CD4-positive, alpha-beta T cell (primary cell): ENCODE data around the gene GRM5. TPM values are rescaled to one million over a fixed set of nuclear protein-coding genes. Genes with fewer than 3 reads are reported as not detected.

Source experiments
- ATAC-seq: fragments of 200-7000 bp; cut with Tn5 transposase; one replicate; pipeline ENCODE4 v1.10.0; 2022; ENCODE audit warnings: mild to moderate bottlenecking; ENCODE audit not compliant: poor library complexity
- CTCF ChIA-PET: fragments of 350-600 bp; sonication (Branson Sonifier 250); formaldehyde crosslinking; loops from one replicate; lab custom pipeline; 2021; ENCODE audit warnings: antibody characterized with exemption, inconsistent platforms; lab: Charles Lee
- POLR2A ChIA-PET: fragments of 350-600 bp; sonication (Branson Sonifier 250); formaldehyde crosslinking; loops from one replicate; lab custom pipeline; 2021; ENCODE audit warnings: antibody characterized with exemption, inconsistent platforms; lab: Charles Lee
- DNase-seq, 14 experiments: peaks; one replicate each; pipeline ENCODE4 v3.0.0-alpha.2; 2013 to 2020; ENCODE audit warnings: mixed read lengths in 2 of 14
- H3K27ac ChIP-seq, 2 donors: one replicate each; pipeline versions ENCODE4 v1.5.1 to v1.7.0; 2013; ENCODE audit warnings: low read length in 2 of 2, low read depth in 1 of 2, mild to moderate bottlenecking in 1 of 2
- H3K27me3 ChIP-seq, 2 experiments: 1 replicate in 1 of 2; 2 replicates in 1 of 2; pipeline versions ENCODE4 v1.6.1 to v1.7.0; 2013; ENCODE audit warnings: low read length in 2 of 2, control low read depth in 1 of 2, mild to moderate bottlenecking in 1 of 2, moderate library complexity in 1 of 2; ENCODE audit not compliant: insufficient read depth in 2 of 2, control insufficient read depth in 1 of 2
- H3K36me3 ChIP-seq: one replicate; pipeline ENCODE4 v1.6.1; 2013; ENCODE audit warnings: low read length, control low read depth; ENCODE audit not compliant: insufficient read depth
- H3K4me1 ChIP-seq: one replicate; pipeline ENCODE4 v1.6.1; 2013; ENCODE audit warnings: low read length, control low read depth; ENCODE audit not compliant: insufficient read depth
- H3K4me3 ChIP-seq: one replicate; pipeline ENCODE4 v1.5.1; 2013; ENCODE audit warnings: mild to moderate bottlenecking, low read length, moderate library complexity
- H3K9me3 ChIP-seq, 2 experiments: 1 replicate in 1 of 2; 2 replicates in 1 of 2; pipeline versions ENCODE4 v1.6.1 to v1.7.0; 2013; ENCODE audit warnings: low read length in 2 of 2, mild to moderate bottlenecking in 2 of 2, control low read depth in 1 of 2, moderate library complexity in 1 of 2; ENCODE audit not compliant: control insufficient read depth in 1 of 2, insufficient read depth in 1 of 2
- H3K27ac Mint-ChIP-seq: one replicate; pipeline ENCODE4 v1.8.0; 2020; ENCODE audit warnings: mixed read lengths
- H3K27me3 Mint-ChIP-seq: one replicate; pipeline ENCODE4 v1.8.0; 2021; ENCODE audit warnings: mixed read lengths
- H3K36me3 Mint-ChIP-seq: one replicate; pipeline ENCODE4 v1.8.0; 2021; ENCODE audit warnings: low read depth, mixed read lengths
- H3K4me1 Mint-ChIP-seq: one replicate; pipeline ENCODE4 v1.8.0; 2021; ENCODE audit warnings: low read depth, mixed read lengths
- H3K4me3 Mint-ChIP-seq: one replicate; pipeline ENCODE4 v1.8.0; 2020; ENCODE audit warnings: mild to moderate bottlenecking, mixed read lengths
- H3K9me3 Mint-ChIP-seq: one replicate; pipeline ENCODE4 v1.8.0; 2020; ENCODE audit warnings: mixed read lengths
- intact Hi-C, 2 experiments: fragments of 100-400 bp; cut with DNase I in 1 of 2; cut with micrococcal nuclease in 1 of 2; formaldehyde crosslinking; loops; one replicate each; pipeline versions ENCODE4 v1.15.1 to v1.9.0; 2023 to 2025; cut with DNase I, micrococcal nuclease
- total RNA-seq, 174 experiments: library from RNA in 2 of 174; stranded (reverse) in 2 of 174; gene quantifications; one replicate each; pipeline ENCODE4 v1.2.3 and lab custom pipeline; 2021 to 2026
- TF ChIP-seq, protein P1 (sequence below): fragments of 200-600 bp; IDR thresholded peaks from one replicate; pipeline ENCODE4 v1.8.0; 2022; ENCODE audit warnings: antibody characterized with exemption, mild to moderate bottlenecking

Gene GRM5
- total RNA-seq, 2 experiments from 2014 or later: not detected

GRCh38 chr11:88709567-88709966, 356.2 kb downstream of the GRM5 start:
- Histone ChIP-seq H3K27ac (no peak overlapping the region), H3K4me1 (no peaks in the 10 kb centered on the region), H3K4me3 (no peak overlapping the region), H3K27me3 (no peaks in the 10 kb centered on the region), H3K36me3 (no peaks in the 10 kb centered on the region), H3K9me3 (no peaks in the 10 kb centered on the region)
- no peaks in the 10 kb centered on the region for H3K27me3 Mint-ChIP-seq
- POLR2A ChIA-PET: no interaction called here
- no peaks in the 10 kb centered on the region for H3K9me3 Mint-ChIP-seq
- no peak overlapping the region for H3K27ac Mint-ChIP-seq
- H3K36me3 Mint-ChIP-seq: no peaks in the 10 kb centered on the region
- no peak overlapping the region for H3K4me3 Mint-ChIP-seq
- intact Hi-C loops: no loop called here
- CTCF ChIA-PET: no interaction called here
- ATAC-seq (no peak), DNase-seq (no peak)
- H3K4me1 Mint-ChIP-seq: peaks cover 10% of the 10 kb centered on the region
- TF ChIP-seq, protein P1, sequence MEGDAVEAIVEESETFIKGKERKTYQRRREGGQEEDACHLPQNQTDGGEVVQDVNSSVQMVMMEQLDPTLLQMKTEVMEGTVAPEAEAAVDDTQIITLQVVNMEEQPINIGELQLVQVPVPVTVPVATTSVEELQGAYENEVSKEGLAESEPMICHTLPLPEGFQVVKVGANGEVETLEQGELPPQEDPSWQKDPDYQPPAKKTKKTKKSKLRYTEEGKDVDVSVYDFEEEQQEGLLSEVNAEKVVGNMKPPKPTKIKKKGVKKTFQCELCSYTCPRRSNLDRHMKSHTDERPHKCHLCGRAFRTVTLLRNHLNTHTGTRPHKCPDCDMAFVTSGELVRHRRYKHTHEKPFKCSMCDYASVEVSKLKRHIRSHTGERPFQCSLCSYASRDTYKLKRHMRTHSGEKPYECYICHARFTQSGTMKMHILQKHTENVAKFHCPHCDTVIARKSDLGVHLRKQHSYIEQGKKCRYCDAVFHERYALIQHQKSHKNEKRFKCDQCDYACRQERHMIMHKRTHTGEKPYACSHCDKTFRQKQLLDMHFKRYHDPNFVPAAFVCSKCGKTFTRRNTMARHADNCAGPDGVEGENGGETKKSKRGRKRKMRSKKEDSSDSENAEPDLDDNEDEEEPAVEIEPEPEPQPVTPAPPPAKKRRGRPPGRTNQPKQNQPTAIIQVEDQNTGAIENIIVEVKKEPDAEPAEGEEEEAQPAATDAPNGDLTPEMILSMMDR: no peak

GRCh38 chr11:88704485-88704884, 361.3 kb downstream of the GRM5 start:
- H3K4me1 ChIP-seq: no peaks in the 10 kb centered on the region
- peaks cover 2% of the 10 kb centered on the region for H3K9me3 Mint-ChIP-seq
- H3K36me3 Mint-ChIP-seq: no peaks in the 10 kb centered on the region
- CTCF ChIA-PET: no interaction called here
- POLR2A ChIA-PET: no interaction called here
- ATAC-seq (no peak), DNase-seq (no peak)
- peaks cover 3% of the 10 kb centered on the region for H3K4me1 Mint-ChIP-seq
- TF ChIP-seq, protein P1: no peak
- H3K27ac ChIP-seq: no peak overlapping the region
- no peaks in the 10 kb centered on the region for H3K27me3 Mint-ChIP-seq
- H3K36me3 ChIP-seq: no peaks in the 10 kb centered on the region
- H3K4me3 Mint-ChIP-seq: no peak overlapping the region
- no peak overlapping the region for H3K27ac Mint-ChIP-seq
- H3K27me3 ChIP-seq: no peaks in the 10 kb centered on the region
- no peak overlapping the region for H3K4me3 ChIP-seq
- no peaks in the 10 kb centered on the region for H3K9me3 ChIP-seq
- intact Hi-C loops: no loop called here

GRCh38 chr11:88701816-88702215, 364.0 kb downstream of the GRM5 start:
- no peak overlapping the region for H3K4me3 ChIP-seq
- H3K4me3 Mint-ChIP-seq: no peak overlapping the region
- intact Hi-C loops: no loop called here
- ATAC-seq (no peak), DNase-seq (no peak)
- no peaks in the 10 kb centered on the region for H3K27me3 Mint-ChIP-seq
- no peaks in the 10 kb centered on the region for H3K9me3 ChIP-seq
- H3K4me1 ChIP-seq: no peaks in the 10 kb centered on the region
- no peak overlapping the region for H3K27ac Mint-ChIP-seq
- ChIA-PET POLR2A (no interaction called here), CTCF (no interaction called here)
- TF ChIP-seq, protein P1: no peak
- H3K36me3 ChIP-seq: no peaks in the 10 kb centered on the region
- H3K9me3 Mint-ChIP-seq: peaks cover 2% of the 10 kb centered on the region
- H3K27me3 ChIP-seq: no peaks in the 10 kb centered on the region
- no peak overlapping the region for H3K27ac ChIP-seq
- no peaks in the 10 kb centered on the region for H3K36me3 Mint-ChIP-seq
- H3K4me1 Mint-ChIP-seq: no peaks in the 10 kb centered on the region
